Stimulated activated CD8-positive, alpha-beta memory T cell treated with anti-CD3 and anti-CD28 coated beads, Interleukin-4, amount 100 ng/mL, for 48 hours (primary cell): Measurements from ENCODE around the gene KCNH5.

Experiments
- DNase-seq: peaks from one replicate; pipeline ENCODE4 v3.0.0-alpha.2; 2020

Gene KCNH5

DNA sequence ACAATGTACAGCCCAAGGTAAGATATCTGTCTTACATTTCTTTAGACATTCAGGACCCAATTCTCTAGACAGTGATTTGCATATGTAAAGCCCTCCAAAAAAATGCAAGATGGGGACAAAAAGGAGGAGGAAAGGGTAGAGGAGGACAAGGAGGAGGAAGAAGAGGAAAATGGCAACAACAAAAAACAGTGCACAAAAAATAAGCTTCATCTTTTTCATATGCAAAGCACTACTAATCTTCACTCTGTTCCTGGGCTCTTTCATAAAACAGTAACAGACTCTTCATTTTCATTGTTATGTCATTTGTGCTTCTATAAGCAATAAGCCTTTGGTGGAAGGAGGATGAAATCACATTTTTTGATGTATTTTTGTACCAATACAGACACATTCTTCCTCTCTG lies 61.4 kb downstream of the KCNH5 start:
- DNase-seq: no peak

DNA sequence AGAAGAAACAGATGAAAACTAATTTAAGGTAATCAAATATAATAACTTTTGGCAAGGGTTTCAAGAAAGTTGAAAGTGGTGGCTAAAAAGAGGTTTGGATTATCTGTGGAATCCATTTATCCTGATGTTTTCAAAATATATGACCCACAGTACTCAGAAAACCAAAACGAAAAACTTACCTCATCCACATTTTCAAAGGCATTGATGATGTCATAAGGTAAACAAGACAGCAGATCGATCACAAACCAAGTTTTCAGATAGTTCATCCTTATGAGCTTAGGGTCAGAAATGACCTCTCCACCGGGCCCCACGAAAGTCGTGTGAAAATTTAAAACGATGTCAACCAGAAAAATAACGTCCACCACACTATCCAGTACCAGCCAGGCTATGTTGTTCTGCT lies 64.6 kb downstream of the KCNH5 start:
- no peak for DNase-seq

DNA sequence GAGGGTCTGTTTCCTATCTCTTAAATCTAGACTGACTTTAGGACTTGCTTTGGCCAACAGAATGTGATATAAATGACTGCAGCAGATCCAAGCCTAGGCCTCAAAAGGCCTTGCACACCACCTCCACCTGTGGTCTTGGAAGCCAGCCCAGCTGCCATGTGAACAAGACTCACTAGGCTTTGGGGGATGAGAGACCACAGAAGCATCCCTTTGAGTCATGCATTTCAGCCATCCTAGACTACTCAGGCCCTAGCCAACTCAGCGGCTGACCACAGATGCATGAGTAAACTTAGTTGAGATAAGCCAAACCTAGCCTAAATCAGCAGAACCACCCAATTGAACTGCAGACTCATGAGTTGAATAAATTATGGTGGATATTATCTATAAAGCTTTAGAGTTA lies 87.7 kb downstream of the KCNH5 start:
- no peak for DNase-seq

DNA sequence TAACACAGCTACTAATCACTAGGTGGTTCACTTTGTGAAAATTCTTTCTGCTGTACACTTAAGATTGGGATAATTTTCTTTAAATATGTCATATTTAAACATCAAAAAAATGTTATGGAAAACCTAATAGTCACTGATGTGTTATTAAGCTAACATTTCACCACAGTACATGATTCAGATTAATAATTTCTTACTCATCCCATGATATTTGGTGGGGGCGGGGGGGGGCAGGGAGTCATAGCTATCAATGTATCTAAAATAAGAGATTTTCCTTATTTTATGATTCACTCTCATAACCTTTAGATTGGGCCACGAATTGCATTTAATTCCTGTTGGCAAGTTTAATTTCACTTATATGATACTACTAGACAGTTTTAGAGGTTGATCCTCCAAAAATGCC lies 88.8 kb downstream of the KCNH5 start:
- no peak for DNase-seq

DNA sequence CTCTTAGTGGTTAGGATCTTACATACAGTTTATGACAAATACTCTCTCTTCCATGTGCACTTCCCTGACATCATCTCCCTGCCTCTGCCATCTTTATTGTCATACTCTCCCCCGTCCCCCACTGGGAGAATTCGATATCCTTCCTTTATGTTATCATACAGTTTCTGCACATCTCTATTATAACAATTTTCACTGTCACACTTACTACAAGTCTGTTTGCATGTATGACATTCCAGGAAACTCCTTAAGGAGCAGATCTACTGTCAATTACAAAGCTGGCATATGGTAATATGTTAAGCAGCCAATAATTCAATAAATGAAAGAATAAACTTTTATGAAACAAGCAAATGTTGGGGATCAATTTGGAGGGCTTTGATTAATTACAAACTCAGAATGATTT lies 91.1 kb downstream of the KCNH5 start:
- no peak for DNase-seq

DNA sequence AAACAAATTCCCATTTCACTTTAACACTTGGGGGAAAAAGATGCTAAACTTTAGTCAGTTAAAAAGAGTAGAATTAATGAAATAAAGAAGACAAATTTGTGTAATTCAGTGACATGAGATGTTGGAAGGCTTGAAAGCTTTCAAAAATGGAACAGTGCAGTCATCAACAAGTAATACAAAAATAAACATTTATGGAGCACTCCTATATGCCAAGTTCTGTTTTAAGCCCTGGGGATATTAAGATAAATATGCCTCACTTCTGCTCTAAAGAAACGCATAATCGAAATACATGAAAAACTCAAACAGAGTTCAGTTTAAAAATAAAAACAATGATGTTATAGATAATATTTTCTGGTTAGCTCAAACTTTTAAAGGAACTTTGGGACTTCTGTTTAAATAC lies 93.0 kb downstream of the KCNH5 start:
- no peak for DNase-seq

DNA sequence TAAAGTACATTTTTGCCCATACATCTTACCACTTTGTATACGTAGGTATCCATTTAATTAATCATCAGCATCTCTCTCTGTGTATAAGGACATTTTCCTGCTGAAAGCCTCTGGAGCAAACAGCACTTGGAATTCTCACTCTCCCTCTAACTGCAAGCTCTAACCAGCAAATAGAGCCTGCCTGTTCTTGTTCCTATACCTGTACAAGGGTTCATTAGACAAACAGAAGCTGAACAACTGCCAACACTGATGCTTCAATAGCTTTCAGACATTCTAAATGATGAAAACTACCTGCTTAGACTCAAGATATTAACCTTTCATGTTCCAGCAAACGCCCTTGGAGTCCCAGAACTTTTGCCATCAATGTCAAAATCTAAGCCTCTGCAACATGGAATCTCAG lies 98.0 kb downstream of the KCNH5 start:
- DNase-seq: no peak

- no peak for DNase-seq
These were observed 99.0 kb downstream of the KCNH5 start for GRCh38 chr14:62946221-62946620.

DNA sequence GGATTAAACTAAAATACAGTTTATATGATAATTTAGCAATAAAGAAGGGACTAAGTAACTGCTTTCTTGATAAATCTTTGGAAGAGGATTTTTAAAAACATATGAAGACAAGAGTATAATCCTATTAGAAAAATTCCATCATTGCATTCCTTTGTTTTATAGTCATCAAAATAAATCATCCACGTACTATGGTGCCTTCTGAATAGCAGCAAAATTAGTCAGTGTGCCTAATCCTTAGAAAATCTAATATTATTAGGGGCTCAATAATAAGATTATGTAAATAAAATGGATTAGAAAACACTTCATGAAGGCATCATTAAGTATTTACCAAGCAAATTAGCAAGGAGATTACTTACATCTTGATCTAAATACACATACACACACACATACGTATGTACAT lies 102.1 kb downstream of the KCNH5 start:
- no peak for DNase-seq

- DNase-seq: no peak
These were observed 105.3 kb downstream of the KCNH5 start for GRCh38 chr14:62939970-62940369.

GRCh38 chr14:62938778-62939177 lies 106.5 kb downstream of the KCNH5 start:
- no peak for DNase-seq

- DNase-seq: no peak
These were observed 110.8 kb downstream of the KCNH5 start for GRCh38 chr14:62934439-62934838.

GRCh38 chr14:62921466-62921865 lies 123.8 kb downstream of the KCNH5 start:
- DNase-seq: no peak

DNA sequence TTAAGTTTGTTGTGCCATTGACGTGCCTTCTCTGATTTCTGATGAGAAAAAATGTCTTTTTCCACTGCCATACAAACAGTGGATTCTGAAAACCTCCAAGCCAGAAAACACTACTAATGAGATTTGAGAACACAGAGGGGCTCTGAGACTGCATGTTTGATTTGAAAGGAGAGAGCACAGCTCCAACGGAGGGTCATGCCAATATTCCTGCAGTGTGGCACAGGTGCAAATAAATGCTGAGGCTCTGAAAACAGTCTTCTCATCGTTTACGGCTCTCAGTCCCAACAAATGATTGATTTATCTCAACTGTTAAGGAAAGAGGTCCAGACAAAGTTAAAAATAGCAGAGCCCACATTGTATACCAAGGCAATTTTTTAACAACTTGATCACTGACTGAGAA lies 128.7 kb downstream of the KCNH5 start:
- no peak for DNase-seq

GRCh38 chr14:62914873-62915272 lies 130.4 kb downstream of the KCNH5 start:
- no peak for DNase-seq

GRCh38 chr14:62914025-62914424 lies 131.2 kb downstream of the KCNH5 start:
- no peak for DNase-seq

DNA sequence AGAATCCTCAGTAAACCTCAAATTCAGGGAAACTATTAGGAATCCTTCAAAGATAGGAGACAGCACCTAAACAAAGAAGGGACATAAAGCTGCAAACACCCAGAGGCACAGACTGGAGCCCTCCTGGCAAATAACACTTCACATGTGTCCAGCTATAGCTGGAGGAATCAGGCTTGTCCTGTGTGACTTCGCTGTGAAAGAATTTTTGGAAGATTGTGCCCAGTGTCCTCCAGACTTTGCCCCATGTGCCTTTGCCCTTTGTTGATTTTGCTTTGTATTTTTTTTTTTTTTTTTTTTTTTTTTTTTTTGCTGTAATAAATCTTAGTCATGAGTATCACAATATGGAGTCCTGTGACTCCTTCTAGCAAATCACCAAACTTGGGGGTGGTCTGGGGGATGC lies 136.8 kb downstream of the KCNH5 start:
- DNase-seq: no peak

- DNase-seq: no peak
These were observed 139.7 kb downstream of the KCNH5 start for GRCh38 chr14:62905566-62905965.

DNA sequence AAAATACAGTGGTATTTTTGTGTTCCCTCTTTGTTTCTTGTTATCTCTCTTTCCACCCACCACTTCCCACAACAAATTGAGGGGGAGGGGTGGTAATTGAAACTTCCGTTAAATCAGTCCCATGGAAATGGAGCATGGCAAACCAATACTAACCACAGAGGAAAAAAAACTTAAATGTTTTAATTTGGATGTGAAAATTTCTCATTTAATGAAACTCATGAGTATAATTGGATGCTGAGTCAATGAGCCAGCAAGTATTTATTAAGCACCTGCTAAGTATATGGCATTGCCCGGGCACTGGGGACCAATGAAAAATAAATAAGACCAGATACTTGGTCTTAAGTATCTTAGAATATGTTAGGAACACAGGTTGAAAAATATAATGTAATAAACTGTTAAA lies 147.5 kb downstream of the KCNH5 start:
- no peak for DNase-seq

DNA sequence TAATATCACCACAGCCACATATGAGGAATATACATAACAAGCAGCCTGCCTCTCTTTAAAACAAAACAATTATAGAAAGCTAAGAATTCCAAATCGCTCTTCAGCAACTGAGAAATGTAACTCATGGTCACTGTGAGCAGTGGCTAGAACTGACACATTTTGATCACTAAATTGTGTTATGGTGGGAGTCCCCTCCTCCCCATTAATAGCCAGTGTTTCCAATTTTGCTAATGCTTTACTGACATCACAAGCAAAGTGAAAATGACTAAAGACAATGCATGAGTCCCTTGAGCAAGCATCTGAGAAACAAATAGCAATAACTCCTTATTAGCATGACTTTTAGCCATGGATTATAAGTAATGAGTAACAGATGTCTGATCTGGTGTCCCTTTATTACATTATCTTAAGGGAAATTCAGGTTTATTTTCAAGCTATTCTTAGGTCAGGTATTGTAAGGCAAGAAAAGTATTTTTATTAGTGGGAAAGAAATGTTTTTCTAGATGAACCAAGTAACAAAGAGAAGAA lies 148.3 kb downstream of the KCNH5 start:
- DNase-seq: no peak

DNA sequence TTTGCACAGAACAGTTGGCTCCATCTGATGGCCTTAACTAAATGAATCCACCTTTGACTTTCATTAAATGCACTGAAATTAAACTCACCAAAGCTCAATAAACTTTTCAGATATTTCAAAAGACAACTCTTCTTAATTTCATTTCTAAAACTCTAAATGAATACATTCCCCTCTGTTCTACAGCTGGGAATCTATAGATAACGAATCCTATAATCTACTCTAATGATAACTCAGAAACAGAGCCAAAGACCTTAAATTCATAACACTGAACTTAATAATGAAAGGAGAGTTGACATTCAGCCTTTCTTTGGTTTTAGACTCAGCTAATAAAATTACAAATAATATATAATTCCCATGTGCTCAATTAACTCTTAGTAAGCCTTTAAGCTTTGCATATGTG lies 150.5 kb downstream of the KCNH5 start:
- no peak for DNase-seq

- no peak for DNase-seq
These were observed 155.9 kb downstream of the KCNH5 start for GRCh38 chr14:62889364-62889763.

GRCh38 chr14:62886461-62886860 lies 158.8 kb downstream of the KCNH5 start:
- DNase-seq: no peak

DNA sequence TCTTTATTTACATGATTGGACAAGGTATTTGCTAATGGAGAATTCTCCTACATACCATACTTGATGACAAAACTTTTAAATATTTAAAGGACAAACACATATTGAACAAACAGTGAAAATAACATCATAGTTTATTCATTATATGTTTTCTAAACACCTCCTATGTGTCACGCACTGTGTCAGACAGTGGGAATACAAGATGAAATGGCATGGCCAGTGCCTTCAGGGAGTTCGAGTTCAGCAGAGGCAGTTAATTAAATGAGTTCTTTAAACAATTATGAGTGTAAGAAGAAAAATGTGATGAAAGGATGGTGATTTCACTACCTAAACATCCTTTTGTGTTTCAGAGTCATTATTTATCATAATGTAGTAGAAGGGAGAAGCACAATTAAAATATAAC lies 159.8 kb downstream of the KCNH5 start:
- DNase-seq: no peak

GRCh38 chr14:62882967-62883366 lies 162.3 kb downstream of the KCNH5 start:
- DNase-seq: no peak

DNA sequence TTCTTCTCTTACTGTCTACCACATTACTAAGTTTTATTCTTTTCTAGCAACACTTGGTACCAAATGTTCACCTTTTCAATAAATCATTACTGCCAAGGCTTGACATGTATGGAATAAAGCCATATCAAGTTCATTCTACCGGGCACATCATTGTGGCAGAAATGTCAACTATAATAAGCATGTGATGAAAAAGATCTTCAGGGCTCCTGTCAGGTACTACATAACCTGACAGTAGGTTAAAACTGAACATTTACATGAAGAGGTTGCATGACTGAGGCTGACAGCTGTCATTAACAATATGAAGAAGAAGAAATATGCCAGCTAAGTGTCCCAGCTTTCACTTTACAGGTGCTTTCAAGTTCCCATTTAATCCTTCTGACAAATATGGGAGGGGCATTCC lies 178.9 kb downstream of the KCNH5 start:
- DNase-seq: no peak
